T-cell (primary cell): ENCODE results near the gene CYB561A3. TPM values are rescaled to one million over a fixed set of nuclear protein-coding genes. Genes with fewer than 3 reads are reported as not detected.

Experiments used
- ATAC-seq, 4 experiments: fragments of 200-7000 bp in 3 of 4; fragments of 150-1000 bp in 1 of 4; cut with Tn5 transposase; replicated peaks in 1 of 4; 1 replicate in 3 of 4; 2 replicates in 1 of 4; pipeline ENCODE4 v1.10.0; 2021; ENCODE audit warnings: moderate library complexity in 3 of 4, mild to moderate bottlenecking in 2 of 4, moderate number of reproducible peaks in 1 of 4
- CTCF ChIA-PET, 2 donors: fragments of 300-600 bp; sonication (Branson Sonifier 250); formaldehyde crosslinking; loops; one replicate each; lab custom pipeline; 2022; ENCODE audit warnings: antibody characterized with exemption in 2 of 2; lab: Charles Lee
- POLR2A ChIA-PET, 2 donors: fragments of 300-600 bp; sonication (Branson Sonifier 250); formaldehyde crosslinking; loops; one replicate each; lab custom pipeline; 2022; ENCODE audit warnings: antibody characterized with exemption in 2 of 2; lab: Charles Lee
- DNase-seq, 35 experiments: peaks; one replicate each; pipeline versions ENCODE4 v3.0.0 to v3.0.0-alpha.2; 2013 to 2023
- H3K27ac ChIP-seq: one replicate; pipeline ENCODE4 v1.5.1; 2013; ENCODE audit warnings: low read length
- H3K27me3 ChIP-seq, 2 experiments: replicated peaks in 1 of 2; 1 replicate in 1 of 2; 2 replicates in 1 of 2; pipeline versions ENCODE4 v1.6.1 to v1.7.0; 2013; ENCODE audit warnings: low read length in 1 of 2, mixed read lengths in 1 of 2; ENCODE audit not compliant: control insufficient read depth in 2 of 2, insufficient read depth in 2 of 2; ENCODE audit errors: extremely low read depth in 1 of 2
- H3K36me3 ChIP-seq, 2 donors: 1 replicate in 1 of 2; 2 replicates in 1 of 2; pipeline versions ENCODE4 v1.6.1 to v1.7.0; 2013; ENCODE audit warnings: low read length in 1 of 2; ENCODE audit not compliant: control insufficient read depth in 2 of 2, insufficient read depth in 1 of 2; ENCODE audit errors: extremely low read depth in 1 of 2
- H3K4me1 ChIP-seq, 2 experiments: 1 replicate in 1 of 2; 2 replicates in 1 of 2; pipeline versions ENCODE4 v1.6.1 to v1.7.0; 2013; ENCODE audit warnings: low read length in 2 of 2, mixed read lengths in 1 of 2; ENCODE audit not compliant: insufficient read depth in 2 of 2, control insufficient read depth in 1 of 2; ENCODE audit errors: extremely low read depth in 1 of 2
- H3K4me3 ChIP-seq, 2 donors: 1 replicate in 1 of 2; 2 replicates in 1 of 2; pipeline versions ENCODE4 v1.5.1 to v1.7.0; 2013; ENCODE audit warnings: mild to moderate bottlenecking in 2 of 2, low read length in 1 of 2, moderate library complexity in 1 of 2; ENCODE audit not compliant: control insufficient read depth in 1 of 2; ENCODE audit errors: extremely low read depth in 1 of 2
- H3K9me3 ChIP-seq: 2 replicates; pipeline ENCODE4 v1.7.0; 2013
- H3K27ac Mint-ChIP-seq, 2 donors: one replicate each; pipeline ENCODE4 v1.8.0; 2020 to 2021; ENCODE audit warnings: mild to moderate bottlenecking in 2 of 2, mixed read lengths in 2 of 2
- H3K27me3 Mint-ChIP-seq, 2 donors: one replicate each; pipeline ENCODE4 v1.8.0; 2021 to 2022; ENCODE audit warnings: mixed read lengths in 2 of 2
- H3K36me3 Mint-ChIP-seq: one replicate; pipeline ENCODE4 v1.8.0; 2021; ENCODE audit warnings: mixed read lengths
- H3K4me1 Mint-ChIP-seq, 3 donors: one replicate each; pipeline ENCODE4 v1.8.0; 2020 to 2022; ENCODE audit warnings: mixed read lengths in 3 of 3, mild to moderate bottlenecking in 1 of 3
- H3K4me3 Mint-ChIP-seq, 3 donors: one replicate each; pipeline ENCODE4 v1.8.0; 2020 to 2022; ENCODE audit warnings: mild to moderate bottlenecking in 3 of 3, mixed read lengths in 3 of 3, moderate library complexity in 3 of 3
- H3K9me3 Mint-ChIP-seq, 3 donors: one replicate each; pipeline ENCODE4 v1.8.0; 2020 to 2022; ENCODE audit warnings: mixed read lengths in 3 of 3
- WGBS: methylation state at CpG from one replicate; pipeline ENCODE4 v1.1.5; 2013; ENCODE audit warnings: missing lambda C conversion rate; ENCODE audit not compliant: insufficient coverage; 5-methylcytosine and 5-hydroxymethylcytosine counted together
- total RNA-seq, 35 experiments: library from RNA in 6 of 35; stranded (reverse) in 6 of 35; fragments of 120-200 nt in 1 of 35; gene quantifications; one replicate each; pipeline versions ENCODE4 v1.2.1 to v1.2.4 and lab custom pipeline; 2013 to 2026

CYB561A3 gene
- total RNA-seq, 5 donors from 2014 or later (not counting 1 experiment from before 2014, with no cell fraction given), result 34.8 to 49.1 (median 47.3) TPM

GRCh38 chr11:61401573-61401972 is 39.9 kb upstream of the CYB561A3 start:
- Histone ChIP-seq H3K9me3 (no peaks in the 10 kb centered on the region), H3K4me3 (no peak overlapping the region), H3K4me1 (no peaks in the 10 kb centered on the region), H3K27ac (no peak overlapping the region), H3K27me3 (no peaks in the 10 kb centered on the region), H3K36me3 (peaks cover 14 to 56% of the 10 kb centered on the region in 2 donors)
- ATAC-seq (no peak), DNase-seq (no peak)
- Mint-ChIP-seq H3K4me3 (no peak overlapping the region), H3K4me1 (no peaks in the 10 kb centered on the region), H3K27ac (peak overlapping the region in 1 of 2 donors; percentile 25), H3K27me3 (no peaks in the 10 kb centered on the region), H3K9me3 (no peaks in the 10 kb centered on the region), H3K36me3 (peaks cover 48% of the 10 kb centered on the region)
- ChIA-PET CTCF (interaction anchor here (0.6 to 2.0 kb wide), 6 partner anchors 9 to 68 kb away, joined by 3 to 4 read pairs (median 4); partner anchors contain the start of gene TMEM216 (in 1 of the 2)), POLR2A (no interaction called here)
- WGBS, result no CpG with 5 or more reads among the region's 2 CpGs

GRCh38 chr11:61401173-61401572 is 39.5 kb upstream of the CYB561A3 start:
- Mint-ChIP-seq H3K27ac (no peak overlapping the region), H3K4me1 (no peaks in the 10 kb centered on the region), H3K36me3 (peaks cover 44% of the 10 kb centered on the region), H3K4me3 (no peak overlapping the region), H3K9me3 (no peaks in the 10 kb centered on the region), H3K27me3 (no peaks in the 10 kb centered on the region)
- H3K27me3 ChIP-seq, result no peaks in the 10 kb centered on the region
- no peak overlapping the region for H3K4me3 ChIP-seq
- 95% methylated on average over 2 of the region's 2 CpGs for WGBS
- DNase-seq, result no peak
- H3K36me3 ChIP-seq, result peaks cover 14 to 52% of the 10 kb centered on the region in 2 donors
- CTCF ChIA-PET, result interaction anchor here (1.0 to 2.0 kb wide), 3 partner anchors 15 to 67 kb away, joined by 3 to 4 read pairs (median 4); no protein-coding TSS in a partner anchor
- no peak for ATAC-seq
- H3K4me1 ChIP-seq, result no peaks in the 10 kb centered on the region
- H3K27ac ChIP-seq, result no peak overlapping the region
- no peaks in the 10 kb centered on the region for H3K9me3 ChIP-seq
- POLR2A ChIA-PET, result no interaction called here

- WGBS, result 26% methylated on average over 3 of the region's 15 CpGs
- Mint-ChIP-seq H3K36me3 (peaks cover 3% of the 10 kb centered on the region), H3K27me3 (no peaks in the 10 kb centered on the region), H3K4me3 (peak overlapping the region; percentile 91 to 95 (median 91)), H3K9me3 (no peaks in the 10 kb centered on the region), H3K27ac (peak overlapping the region; percentile 98 to 99), H3K4me1 (peaks cover 24 to 27% (median 24%) of the 10 kb centered on the region in 3 donors)
- H3K4me1 ChIP-seq, result peaks cover 6 to 27% of the 10 kb centered on the region in 2 experiments
- CTCF ChIA-PET, result interaction anchor here (0.7 to 3.1 kb wide), 5 partner anchors 9 to 61 kb away, joined by 3 to 23 read pairs (median 4); no protein-coding TSS in a partner anchor
- no peaks in the 10 kb centered on the region for H3K27me3 ChIP-seq
- peak overlapping the region; percentile 89 for H3K27ac ChIP-seq
- POLR2A ChIA-PET, result interaction anchor here (0.5 to 1.7 kb wide), 5 partner anchors 30 to 481 kb away, joined by 3 to 6 read pairs (median 5); no protein-coding TSS in a partner anchor
- H3K4me3 ChIP-seq, result peak overlapping the region; percentile 76 to 77
- H3K36me3 ChIP-seq, result peaks cover 4 to 10% of the 10 kb centered on the region in 2 donors
- no peaks in the 10 kb centered on the region for H3K9me3 ChIP-seq
- peak in 13 of 35 experiments; percentile 6 to 54 (median 14) for DNase-seq
- ATAC-seq, result peak; percentile 34 to 64 (median 44)
Observed at GRCh38 chr11:61392981-61393595, 31.4 kb upstream of the CYB561A3 start.

- Mint-ChIP-seq H3K4me3 (no peak overlapping the region), H3K36me3 (no peaks in the 10 kb centered on the region), H3K4me1 (peaks cover 31 to 34% (median 31%) of the 10 kb centered on the region in 3 donors), H3K9me3 (no peaks in the 10 kb centered on the region), H3K27me3 (no peaks in the 10 kb centered on the region), H3K27ac (peak overlapping the region in 1 of 2 donors; percentile 8)
- H3K27me3 ChIP-seq, result no peaks in the 10 kb centered on the region
- WGBS, result no CpG with 5 or more reads among the region's 1 CpG
- DNase-seq, result no peak
- POLR2A ChIA-PET, result no interaction called here
- H3K4me3 ChIP-seq, result no peak overlapping the region
- H3K9me3 ChIP-seq, result no peaks in the 10 kb centered on the region
- no peak overlapping the region for H3K27ac ChIP-seq
- peaks cover 6 to 33% of the 10 kb centered on the region in 2 experiments for H3K4me1 ChIP-seq
- no peak for ATAC-seq
- H3K36me3 ChIP-seq, result peaks cover 0 to 5% of the 10 kb centered on the region in 2 donors
- CTCF ChIA-PET, result interaction anchor here in 1 of 2 donors (1.4 kb wide), 1 partner anchor 56 kb away, joined by 4 read pairs; no protein-coding TSS in a partner anchor
Observed at GRCh38 chr11:61390161-61390560, 28.5 kb upstream of the CYB561A3 start.

- Mint-ChIP-seq H3K9me3 (no peaks in the 10 kb centered on the region), H3K27ac (no peak overlapping the region)
Observed at GRCh38 chr11:61384271-61385242, 22.9 kb upstream of the CYB561A3 start.

More at GRCh38 chr11:61384271-61385242, 22.9 kb upstream of the CYB561A3 start:
- Histone ChIP-seq H3K4me1 (peaks cover 0 to 6% of the 10 kb centered on the region in 2 experiments), H3K36me3 (peaks cover 0 to 4% of the 10 kb centered on the region in 2 donors), H3K9me3 (no peaks in the 10 kb centered on the region), H3K27ac (no peak overlapping the region), H3K4me3 (no peak overlapping the region), H3K27me3 (no peaks in the 10 kb centered on the region)
- WGBS, result 95% methylated on average over 10 of the region's 15 CpGs
- DNase-seq (no peak), ATAC-seq (no peak)
- Mint-ChIP-seq H3K36me3 (no peaks in the 10 kb centered on the region), H3K4me3 (no peak overlapping the region), H3K4me1 (peaks cover 7 to 9% (median 8%) of the 10 kb centered on the region in 3 donors), H3K27me3 (no peaks in the 10 kb centered on the region)
- CTCF ChIA-PET, result interaction anchor here (0.5 to 5.0 kb wide), 14 partner anchors 8 to 131 kb away, joined by 3 to 114 read pairs (median 5); partner anchors contain the start of genes CYB561A3 (in 1 of the 2), DDB1 (in 1 of the 2), TKFC (in 1 of the 2) and TMEM138 (in 1 of the 2)
- POLR2A ChIA-PET, result interaction anchor here (0.6 to 1.2 kb wide), 2 partner anchors 48 to 64 kb away, joined by 5 to 7 read pairs; no protein-coding TSS in a partner anchor
